HUES64 (cell line): Measurements from ENCODE around the gene TMEM45A. TPM values are rescaled to one million over a fixed set of nuclear protein-coding genes. Genes with fewer than 3 reads are reported as not detected.
"Not testable (repeated sequence)": the region's sequence is repeated elsewhere in the genome, so short reads cannot be mapped to it uniquely, and the experiment has no call there.

ENCODE experiments used
- H3K27ac ChIP-seq: 2 replicates; pipeline ENCODE4 v1.7.0; 2013; ENCODE audit warnings: low read depth, low read length, inconsistent platforms
- H3K27me3 ChIP-seq: 2 replicates; pipeline ENCODE4 v1.6.1; 2013; ENCODE audit warnings: mild to moderate bottlenecking, low read length; ENCODE audit not compliant: insufficient read depth
- H3K36me3 ChIP-seq: 2 replicates; pipeline ENCODE4 v1.6.1; 2013; ENCODE audit warnings: mild to moderate bottlenecking, low read length; ENCODE audit not compliant: insufficient read depth
- H3K4me1 ChIP-seq: 2 replicates; pipeline ENCODE4 v1.6.1; 2013; ENCODE audit warnings: mild to moderate bottlenecking, low read length, moderate library complexity; ENCODE audit not compliant: insufficient read depth
- H3K4me3 ChIP-seq: 2 replicates; pipeline ENCODE4 v1.5.1; 2013; ENCODE audit warnings: mild to moderate bottlenecking, low read length, moderate library complexity
- H3K9ac ChIP-seq: 2 replicates; pipeline ENCODE4 v1.6.1; 2013; ENCODE audit warnings: mild to moderate bottlenecking, low read depth, low read length
- H3K9me3 ChIP-seq: 2 replicates; pipeline ENCODE4 v1.6.1; 2013; ENCODE audit warnings: low read depth, low read length; ENCODE audit not compliant: insufficient read depth
- WGBS: fragments of 150-250, 120-280 bp; methylation state at CpG from one replicate; pipeline ENCODE4 v1.1.7; 2013; ENCODE audit warnings: missing lambda C conversion rate; 5-methylcytosine and 5-hydroxymethylcytosine counted together
- polyA plus RNA-seq, 2 experiments: library from polyadenylated mRNA; stranded (reverse); fragments of 50-300 nt; gene quantifications; one replicate each; pipeline ENCODE4 v1.2.3, GENCODE V29; 2013

The TMEM45A gene, protein sequence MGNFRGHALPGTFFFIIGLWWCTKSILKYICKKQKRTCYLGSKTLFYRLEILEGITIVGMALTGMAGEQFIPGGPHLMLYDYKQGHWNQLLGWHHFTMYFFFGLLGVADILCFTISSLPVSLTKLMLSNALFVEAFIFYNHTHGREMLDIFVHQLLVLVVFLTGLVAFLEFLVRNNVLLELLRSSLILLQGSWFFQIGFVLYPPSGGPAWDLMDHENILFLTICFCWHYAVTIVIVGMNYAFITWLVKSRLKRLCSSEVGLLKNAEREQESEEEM
- polyA plus RNA-seq (2013, experiment 1 of 2): 9.7 TPM
- 12.8 TPM for polyA plus RNA-seq (2013, experiment 2 of 2)

DNA sequence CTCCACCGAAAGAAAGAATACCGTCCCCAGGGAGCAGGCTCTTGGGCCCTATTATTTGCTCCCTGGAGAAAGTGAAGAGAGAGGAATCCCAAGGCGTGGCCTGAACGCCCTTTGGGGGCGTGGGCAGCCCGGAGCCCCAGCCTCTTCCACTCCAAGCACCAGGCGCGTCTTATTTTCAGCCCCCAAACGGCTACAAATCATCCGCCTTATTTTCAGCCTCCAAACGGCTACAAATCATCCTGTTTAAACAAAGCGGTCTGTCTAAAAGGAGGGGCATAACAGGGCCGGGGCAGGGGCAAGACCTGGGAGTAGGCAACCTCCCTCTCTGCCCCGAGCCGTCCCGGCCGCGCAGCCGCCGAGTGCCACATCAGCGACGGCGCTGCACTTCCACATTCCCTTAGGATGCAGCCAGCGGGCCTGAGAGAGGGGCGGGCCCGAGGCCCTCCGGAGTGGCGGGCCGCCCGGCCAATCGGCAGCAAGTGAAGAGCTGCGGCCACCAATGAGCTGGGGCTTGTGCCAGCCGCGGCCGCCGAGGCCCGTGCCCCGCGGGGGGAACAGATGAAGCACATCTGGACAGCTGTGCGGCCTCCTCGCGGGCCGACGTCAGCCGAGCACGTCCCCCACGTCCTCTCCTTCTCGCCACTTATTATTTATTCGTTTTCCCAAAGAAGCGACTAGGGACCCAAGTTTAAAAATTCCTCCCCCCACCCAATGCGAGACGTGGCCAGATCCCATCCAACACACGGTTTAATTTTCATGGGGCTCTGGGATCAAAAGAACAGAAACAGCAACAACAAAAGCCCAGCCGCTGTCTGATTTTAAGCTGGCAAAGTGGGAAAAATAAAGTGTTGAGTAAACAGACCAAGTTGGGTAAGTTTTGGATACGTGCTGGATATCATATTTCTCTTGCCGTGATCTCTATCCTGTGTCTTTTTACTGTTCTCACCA, at the start of gene TMEM45A:
TMEM45A (plus strand) TSS at position 561 of the 948 bp plus-strand sequence. CDS start 62,593 bp downstream, outside the sequence.
- Histone ChIP-seq H3K36me3 (no peaks in the 10 kb centered on the region), H3K9me3 (no peaks in the 10 kb centered on the region), H3K4me3 (peak within 1 kb of the TSS; percentile 66), H3K27ac (peak within 1 kb of the TSS; percentile 76), H3K4me1 (peaks cover 4% of the 10 kb centered on the region; the same call in 1 of the 2 replicates), H3K9ac (peak within 1 kb of the TSS; percentile 77), H3K27me3 (no peaks in the 10 kb centered on the region)
- WGBS: 1% methylated on average over 56 of the region's 56 CpGs

DNA sequence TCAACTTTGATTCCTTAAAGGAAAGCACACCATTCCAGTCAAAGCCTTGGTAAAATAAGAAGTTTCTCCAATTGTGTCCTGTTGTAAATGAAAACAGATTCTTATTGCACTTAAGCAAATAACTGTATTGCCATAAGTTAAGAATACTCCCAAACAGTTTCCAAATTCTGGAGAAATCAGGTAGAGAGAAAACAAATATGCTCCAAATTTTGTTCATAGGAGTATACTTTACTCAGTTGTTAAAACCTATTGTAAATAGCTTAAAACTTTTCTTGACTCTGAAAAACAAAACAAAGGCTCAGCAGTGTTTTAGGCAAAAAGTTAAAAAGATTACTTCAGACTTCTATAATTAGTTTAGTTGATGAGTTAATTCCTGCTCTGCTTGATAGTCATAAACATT, 48.7 kb upstream of the TMEM45A start:
- peaks cover 3% of the 10 kb centered on the region for H3K4me1 ChIP-seq
- H3K27me3 ChIP-seq: no peaks in the 10 kb centered on the region
- no peak overlapping the region for H3K4me3 ChIP-seq
- peaks cover 47% of the 10 kb centered on the region for H3K9me3 ChIP-seq
- H3K27ac ChIP-seq: no peak overlapping the region
- no peak overlapping the region for H3K9ac ChIP-seq
- peaks cover 11% of the 10 kb centered on the region; the same call in 1 of the 2 replicates for H3K36me3 ChIP-seq

DNA sequence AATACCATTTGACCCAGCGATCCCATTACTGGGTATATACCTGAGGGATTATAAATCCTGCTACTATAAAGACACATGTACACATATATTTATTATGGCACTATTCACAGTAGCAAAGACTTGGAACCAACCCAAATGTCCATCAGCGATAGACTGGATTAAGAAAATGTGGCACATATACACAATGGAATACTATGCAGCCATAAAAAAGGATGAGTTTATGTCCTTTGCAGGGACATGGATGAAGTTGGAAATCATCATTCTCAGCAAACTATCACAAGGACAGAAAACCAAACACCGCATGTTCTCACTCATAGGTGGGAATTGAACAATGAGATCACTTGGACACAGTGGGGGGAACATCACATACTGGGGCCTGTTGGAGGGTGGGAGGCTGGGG, 45.4 kb upstream of the TMEM45A start:
- peaks cover 47% of the 10 kb centered on the region for H3K9me3 ChIP-seq
- WGBS: 95% methylated on average over 3 of the region's 3 CpGs
- H3K27me3 ChIP-seq, H3K27ac ChIP-seq, H3K9ac ChIP-seq, H3K4me3 ChIP-seq: not testable (repeated sequence)
- peaks cover 16% of the 10 kb centered on the region for H3K4me1 ChIP-seq
- peaks cover 11% of the 10 kb centered on the region; the same call in 1 of the 2 replicates for H3K36me3 ChIP-seq

DNA sequence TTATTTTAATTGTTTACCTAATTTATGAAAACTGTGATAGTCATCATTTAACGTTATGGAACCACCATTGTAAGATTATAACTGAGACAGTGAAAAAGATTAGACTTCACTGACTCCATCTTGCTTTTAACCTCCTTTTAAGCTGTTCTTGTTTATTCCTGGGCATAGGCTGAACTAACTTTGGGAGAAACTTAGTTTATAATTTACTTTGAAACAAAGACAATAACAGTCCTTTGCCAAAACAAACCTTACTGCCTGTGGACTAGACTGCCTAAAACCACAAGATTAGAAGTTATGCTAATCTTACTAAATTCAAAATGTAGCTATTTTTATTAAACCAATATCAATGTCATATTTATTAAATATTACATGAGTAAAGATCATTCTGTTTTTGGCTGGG, 44.3 kb upstream of the TMEM45A start:
- WGBS: 100% methylated on average over 1 of the region's 1 CpG
- no peak overlapping the region for H3K9ac ChIP-seq

DNA sequence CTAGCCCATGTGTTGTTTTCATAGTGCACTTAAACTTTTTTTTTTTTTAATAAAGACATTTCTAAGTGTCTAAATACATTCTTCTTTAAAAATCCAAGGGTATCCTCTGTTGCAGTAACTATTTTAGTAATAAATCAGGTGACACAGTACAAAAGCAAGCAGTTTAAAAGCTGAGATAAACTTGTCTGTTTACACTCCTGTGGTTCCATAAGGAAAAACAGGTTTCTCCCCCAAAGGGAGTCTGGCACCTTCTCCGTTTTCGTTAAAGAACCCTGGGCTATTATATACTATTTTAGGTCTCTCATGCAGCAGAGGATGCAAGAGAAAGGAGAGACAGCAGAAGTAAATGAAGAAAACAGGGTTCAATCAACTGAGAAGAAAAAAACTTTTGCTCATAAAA, 43.2 kb upstream of the TMEM45A start:
- Histone ChIP-seq H3K27ac (no peak overlapping the region), H3K4me1 (peaks cover 17% of the 10 kb centered on the region), H3K4me3 (no peak overlapping the region), H3K9ac (no peak overlapping the region), H3K36me3 (0 out of 2 replicates have a peak, but pooled peaks cover 2% of the 10 kb centered on the region), H3K27me3 (no peaks in the 10 kb centered on the region), H3K9me3 (peaks cover 31% of the 10 kb centered on the region)
- WGBS: 55% methylated on average over 2 of the region's 2 CpGs

More for the DNA sequence above, 44.3 kb upstream of the TMEM45A start:
- no peaks in the 10 kb centered on the region for H3K27me3 ChIP-seq
- peaks cover 16% of the 10 kb centered on the region for H3K4me1 ChIP-seq
- H3K4me3 ChIP-seq: no peak overlapping the region
- H3K9me3 ChIP-seq: peaks cover 41% of the 10 kb centered on the region
- H3K27ac ChIP-seq: no peak overlapping the region
- peaks cover 7% of the 10 kb centered on the region; the same call in 1 of the 2 replicates for H3K36me3 ChIP-seq

DNA sequence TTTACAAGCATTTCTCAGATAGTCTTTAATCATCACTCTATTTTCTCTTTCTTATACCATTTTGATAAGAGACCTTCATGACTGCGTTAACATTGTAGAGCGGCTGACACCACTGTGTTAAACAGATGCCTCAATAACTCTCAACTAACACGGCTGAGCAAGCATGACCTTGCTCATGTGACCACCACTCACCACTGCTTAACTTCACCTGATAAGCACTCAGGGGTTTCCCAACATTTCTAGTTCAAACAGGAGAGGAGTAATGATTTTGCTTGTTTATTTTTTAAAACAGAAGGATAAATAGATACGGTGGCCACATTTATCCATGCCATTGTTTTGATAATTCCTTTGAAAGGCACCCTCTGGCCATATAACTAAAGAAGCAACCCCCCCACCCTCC, 37.7 kb upstream of the TMEM45A start:
- no peaks in the 10 kb centered on the region for H3K27me3 ChIP-seq
- no peak overlapping the region for H3K9ac ChIP-seq
- H3K9me3 ChIP-seq: no peaks in the 10 kb centered on the region
- no peak overlapping the region for H3K4me3 ChIP-seq
- WGBS: 93% methylated on average over 4 of the region's 4 CpGs
- 0 out of 2 replicates have a peak, but pooled peaks cover 2% of the 10 kb centered on the region for H3K36me3 ChIP-seq
- no peak overlapping the region for H3K27ac ChIP-seq
- H3K4me1 ChIP-seq: peaks cover 13% of the 10 kb centered on the region

DNA sequence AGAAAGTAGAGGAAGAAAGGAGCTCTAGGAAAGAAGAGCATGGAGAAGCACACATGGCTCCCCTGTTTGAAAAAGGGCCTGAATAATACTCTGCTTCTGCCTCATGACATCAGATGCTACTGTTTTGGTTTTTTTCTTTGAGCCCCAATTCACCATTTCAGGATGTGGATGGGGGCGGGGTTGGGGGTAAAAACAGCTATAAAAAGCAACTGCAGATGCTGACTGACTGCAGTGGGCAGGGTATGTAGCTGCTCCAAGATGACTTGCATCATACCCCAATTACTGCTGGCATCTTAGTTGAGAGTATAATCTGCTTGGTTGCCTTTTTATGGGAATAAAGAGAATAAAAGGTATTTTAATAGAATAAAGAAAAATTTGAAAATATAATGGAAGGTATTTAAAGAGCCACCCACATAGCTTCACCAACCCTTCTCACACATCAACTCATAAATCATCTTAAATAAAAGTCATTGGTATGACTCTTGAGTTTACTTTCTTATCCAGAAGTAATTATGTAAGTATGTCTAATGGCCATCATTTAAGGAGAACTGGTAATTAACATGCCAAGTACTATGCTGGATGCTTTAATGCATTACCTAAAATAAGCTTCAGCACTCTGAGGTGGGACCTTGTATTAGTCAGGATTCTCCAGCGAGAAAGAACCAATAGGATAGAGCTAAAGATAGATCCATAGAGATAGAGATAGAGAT, 36.4 kb upstream of the TMEM45A start:
- 97% methylated on average over 2 of the region's 2 CpGs for WGBS
- Histone ChIP-seq H3K9me3 (no peaks in the 10 kb centered on the region), H3K27ac (no peak overlapping the region), H3K9ac (no peak overlapping the region), H3K4me3 (no peak overlapping the region), H3K27me3 (no peaks in the 10 kb centered on the region), H3K36me3 (0 out of 2 replicates have a peak, but pooled peaks cover 2% of the 10 kb centered on the region), H3K4me1 (peaks cover 11% of the 10 kb centered on the region; the same call in 1 of the 2 replicates)

DNA sequence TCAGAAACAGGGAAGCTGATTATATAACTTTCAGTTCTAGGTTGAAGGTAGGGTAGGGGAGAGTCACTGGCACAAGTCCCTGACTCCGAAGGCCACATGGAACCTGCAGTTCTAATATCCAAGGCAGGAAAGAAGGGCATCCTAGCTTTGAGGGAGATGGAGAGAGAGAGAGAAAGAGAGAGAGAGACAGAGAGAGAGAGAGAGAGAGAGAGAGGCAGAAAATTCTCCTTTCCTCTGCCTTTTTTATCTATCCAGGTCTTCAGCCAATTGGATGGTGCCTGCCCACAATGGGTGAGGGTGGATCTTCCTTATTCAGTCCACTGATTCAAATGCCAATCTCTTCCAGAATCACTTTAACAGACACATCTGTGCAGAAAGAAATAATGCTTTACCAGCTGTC, 35.7 kb upstream of the TMEM45A start:
- Histone ChIP-seq H3K4me3 (no peak overlapping the region), H3K9ac (no peak overlapping the region), H3K9me3 (no peaks in the 10 kb centered on the region), H3K27ac (no peak overlapping the region), H3K27me3 (no peaks in the 10 kb centered on the region), H3K36me3 (0 out of 2 replicates have a peak, but pooled peaks cover 2% of the 10 kb centered on the region), H3K4me1 (peaks cover 7% of the 10 kb centered on the region; the same call in 1 of the 2 replicates)
- WGBS: 92% methylated on average over 1 of the region's 1 CpG

DNA sequence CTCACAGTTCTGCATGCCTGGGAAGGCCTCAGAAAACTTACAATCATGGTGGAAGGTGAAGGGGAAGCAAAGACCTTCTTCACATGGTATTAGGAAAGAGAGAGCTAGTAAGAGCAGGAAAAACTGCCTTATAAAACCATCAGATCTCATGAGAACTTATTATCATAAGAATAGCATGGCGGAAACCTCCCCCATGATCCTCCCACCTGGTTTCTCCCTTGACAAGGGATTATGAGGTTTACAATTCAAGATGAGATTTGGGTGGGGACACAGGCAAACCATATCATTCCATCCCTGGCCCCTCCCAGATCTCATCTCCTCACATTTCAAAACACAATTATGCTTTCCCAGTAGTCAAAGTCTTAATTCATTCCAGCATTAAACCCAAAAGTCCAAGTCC, 34.6 kb upstream of the TMEM45A start:
- no peaks in the 10 kb centered on the region for H3K27me3 ChIP-seq
- no CpG with 5 or more reads among the region's 1 CpG for WGBS

DNA sequence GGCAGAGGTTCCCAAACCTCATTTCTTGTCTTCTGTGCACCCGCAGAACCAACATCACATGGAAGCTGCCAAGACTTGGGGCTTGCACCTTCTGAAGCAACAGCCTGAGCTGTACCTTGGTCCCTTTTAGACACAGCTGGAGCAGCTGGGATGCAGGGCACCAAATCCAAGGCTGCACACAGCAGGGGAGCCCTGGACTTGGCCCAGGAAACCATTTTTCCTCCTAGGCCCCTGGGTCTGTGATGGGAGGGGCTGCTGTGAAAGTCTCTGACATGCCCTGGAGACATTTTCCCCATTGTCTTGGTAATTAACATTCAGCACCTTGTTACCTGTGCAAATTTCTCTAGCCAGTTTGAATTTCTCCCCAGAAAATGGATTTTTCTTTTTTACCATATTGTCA, 33.6 kb upstream of the TMEM45A start:
- 89% methylated on average over 1 of the region's 1 CpG for WGBS
- no peaks in the 10 kb centered on the region for H3K27me3 ChIP-seq
- H3K4me3 ChIP-seq: no peak overlapping the region
- no peaks in the 10 kb centered on the region for H3K36me3 ChIP-seq
- H3K27ac ChIP-seq: no peak overlapping the region
- H3K9me3 ChIP-seq: no peaks in the 10 kb centered on the region
- no peak overlapping the region for H3K9ac ChIP-seq
- peaks cover 7% of the 10 kb centered on the region; the same call in 1 of the 2 replicates for H3K4me1 ChIP-seq

More for the DNA sequence above, 34.6 kb upstream of the TMEM45A start:
- Histone ChIP-seq H3K9ac (no peak overlapping the region), H3K27ac (no peak overlapping the region), H3K4me3 (no peak overlapping the region), H3K4me1 (peaks cover 7% of the 10 kb centered on the region; the same call in 1 of the 2 replicates), H3K9me3 (no peaks in the 10 kb centered on the region), H3K36me3 (0 out of 2 replicates have a peak, but pooled peaks cover 2% of the 10 kb centered on the region)
